K562 treated with DMSO at 1 percent for 48 hours (cell line): Measurements from ENCODE around the gene RASGEF1B. TPM values are rescaled to one million over a fixed set of nuclear protein-coding genes. Genes with fewer than 3 reads are reported as not detected.

Experiments
- total RNA-seq: library from RNA; unstranded; fragments of 300-600 nt; gene quantifications from 2 replicates; pipeline ENCODE4 v1.2.3, GENCODE V29; 2022; ENCODE audit warnings: low replicate concordance; ENCODE audit errors: extremely low read depth

Gene RASGEF1B
- not detected in 2 replicates for total RNA-seq

DNA sequence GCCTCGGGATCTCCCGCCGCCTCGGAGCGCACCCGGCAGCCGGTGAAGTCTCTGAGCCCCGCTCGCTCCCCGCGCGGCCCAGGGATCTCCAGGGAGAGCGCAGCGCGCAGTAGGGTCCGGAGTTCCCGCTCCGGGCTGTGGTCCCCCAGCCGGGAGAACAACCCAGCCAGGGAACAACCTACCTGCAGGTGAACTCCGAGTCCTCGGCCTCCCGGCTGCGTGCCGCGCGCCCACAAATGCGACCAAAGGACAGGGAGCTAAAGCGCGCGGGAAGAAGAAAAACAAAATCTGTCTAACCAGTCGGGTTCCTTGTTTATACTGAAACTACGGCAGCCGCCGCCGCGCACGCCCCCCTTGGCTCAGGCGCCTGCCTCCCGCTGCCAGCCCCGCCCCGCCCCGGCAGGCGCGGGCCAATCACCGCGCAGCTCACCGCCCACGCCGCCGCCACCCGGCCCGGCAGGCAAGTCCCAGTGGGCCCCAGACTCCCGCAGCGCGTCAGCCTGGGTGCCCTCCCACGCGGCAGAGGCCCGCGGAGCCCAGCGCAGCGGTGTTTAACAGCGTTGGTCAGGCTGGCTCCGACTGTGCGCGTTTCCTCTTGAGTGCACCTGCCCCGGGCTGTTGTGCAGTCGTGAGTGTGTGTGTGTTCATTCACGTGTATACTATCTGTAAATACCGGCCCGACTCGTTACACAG is at the start of gene RASGEF1B:
RASGEF1B (minus strand) TSS at position 320 of the 693 bp plus-strand sequence. CDS start 12,399 bp downstream, outside the sequence.

